Endodermal cell (in vitro differentiated cells): Measurements from ENCODE around the gene NPAS3. TPM values are rescaled to one million over a fixed set of nuclear protein-coding genes. Genes with fewer than 3 reads are reported as not detected.

Source experiments
- DNase-seq: peaks from one replicate; pipeline ENCODE4 v3.0.0-alpha.2; 2017
- H3K27ac ChIP-seq: 2 replicates; pipeline ENCODE4 v1.5.1; 2013; ENCODE audit warnings: mild to moderate bottlenecking, low read depth, low read length, moderate library complexity
- H3K27me3 ChIP-seq: 2 replicates; pipeline ENCODE4 v1.6.1; 2013; ENCODE audit warnings: mild to moderate bottlenecking, low read length, moderate library complexity; ENCODE audit not compliant: insufficient read depth, control insufficient read depth, poor library complexity, severe bottlenecking
- H3K36me3 ChIP-seq: 2 replicates; pipeline ENCODE4 v1.7.0; 2013; ENCODE audit warnings: mild to moderate bottlenecking, low read length, moderate library complexity; ENCODE audit not compliant: control insufficient read depth, insufficient read depth
- H3K4me1 ChIP-seq: one replicate; pipeline ENCODE4 v1.7.0; 2013; ENCODE audit warnings: low read length; ENCODE audit not compliant: control insufficient read depth, insufficient read depth
- H3K4me3 ChIP-seq: 2 replicates; pipeline ENCODE4 v1.5.1; 2013; ENCODE audit warnings: mild to moderate bottlenecking, low read length, moderate library complexity
- H3K9ac ChIP-seq: 2 replicates; pipeline ENCODE4 v1.6.1; 2013; ENCODE audit warnings: mild to moderate bottlenecking, low read length, moderate library complexity; ENCODE audit not compliant: poor library complexity, severe bottlenecking; ENCODE audit errors: extremely low read depth
- H3K9me3 ChIP-seq: 2 replicates; pipeline ENCODE4 v1.6.1; 2013; ENCODE audit warnings: mild to moderate bottlenecking, low read length, moderate library complexity; ENCODE audit not compliant: control insufficient read depth
- H3K27ac Mint-ChIP-seq: 2 replicates; pipeline ENCODE4 v1.8.0; 2020; ENCODE audit warnings: mixed read lengths
- H3K27me3 Mint-ChIP-seq: 2 replicates; pipeline ENCODE4 v1.8.0; 2021; ENCODE audit warnings: mild to moderate bottlenecking, mixed read lengths; ENCODE audit not compliant: insufficient read depth
- H3K36me3 Mint-ChIP-seq: 2 replicates; pipeline ENCODE4 v1.8.0; 2020; ENCODE audit warnings: low read depth, mixed read lengths
- H3K4me1 Mint-ChIP-seq: 2 replicates; pipeline ENCODE4 v1.8.0; 2020; ENCODE audit warnings: mixed read lengths
- H3K4me3 Mint-ChIP-seq: 2 replicates; pipeline ENCODE4 v1.8.0; 2020; ENCODE audit warnings: mild to moderate bottlenecking, moderate library complexity, mixed read lengths
- H3K9me3 Mint-ChIP-seq: 2 replicates; pipeline ENCODE4 v1.8.0; 2020; ENCODE audit warnings: mild to moderate bottlenecking, mixed read lengths
- WGBS, 2 experiments: methylation state at CpG; one replicate each; pipeline versions ENCODE4 v1.1.5 to v1.1.7; 2013; ENCODE audit warnings: missing lambda C conversion rate in 2 of 2, mixed read lengths in 1 of 2; ENCODE audit not compliant: insufficient coverage in 1 of 2, insufficient read length in 1 of 2; 5-methylcytosine and 5-hydroxymethylcytosine counted together
- total RNA-seq, 2 donors: library from RNA; stranded (reverse); fragmentation: NEBNext Ultra II Directional in 1 of 2; extraction: Animal tissue kit (Norgen Biotek cat#: 25700) in 1 of 2; gene quantifications; 2 replicates in 1 of 2; 3 replicates in 1 of 2; pipeline ENCODE4 v1.2.1, GENCODE V29; 2021
- TF ChIP-seq, protein P1 (sequence below): fragments of 200-600 bp; sonication (generic); conservative IDR thresholded peaks from 2 replicates; pipeline ENCODE4 v1.5.0; 2021; ENCODE audit warnings: antibody characterized with exemption, mild to moderate bottlenecking

NPAS3 gene
- total RNA-seq, 2 donors from 2014 or later = 1.4 to 1.6 TPM

DNA sequence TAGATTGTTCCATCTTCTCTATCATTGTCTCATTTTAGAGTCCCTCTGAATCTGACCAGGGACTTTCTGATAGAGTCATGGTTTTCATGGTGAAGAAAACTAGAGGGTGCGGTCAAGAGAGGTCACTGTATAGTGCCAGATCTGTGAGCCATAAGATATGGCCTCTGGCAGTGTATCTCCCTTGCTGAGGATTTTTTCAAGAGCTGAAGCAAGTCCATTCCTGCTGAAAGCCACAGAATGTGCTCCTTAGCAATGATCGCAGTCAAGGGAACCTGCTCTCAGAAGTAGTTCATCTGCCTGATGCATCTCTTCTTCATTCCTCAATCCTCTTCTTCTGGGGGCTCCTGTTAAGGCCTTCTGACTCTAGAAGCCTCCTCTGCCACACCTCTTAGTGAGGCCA, 607.0 kb downstream of the NPAS3 start:
- Histone ChIP-seq H3K27me3 (peaks cover 8% of the 10 kb centered on the region), H3K9me3 (no peaks in the 10 kb centered on the region), H3K9ac (no peak overlapping the region), H3K36me3 (no peaks in the 10 kb centered on the region), H3K4me1 (peaks cover 6% of the 10 kb centered on the region), H3K4me3 (no peak overlapping the region), H3K27ac (no peak overlapping the region)
- Mint-ChIP-seq H3K4me1 (peaks cover 2% of the 10 kb centered on the region), H3K27me3 (peaks cover 4% of the 10 kb centered on the region), H3K4me3 (no peak overlapping the region), H3K9me3 (no peaks in the 10 kb centered on the region), H3K36me3 (no peaks in the 10 kb centered on the region), H3K27ac (no peak overlapping the region)
- 91 to 95% methylated on average over 2 of the region's 2 CpGs for WGBS, 2 experiments
- DNase-seq = no peak
- TF ChIP-seq, protein P1, sequence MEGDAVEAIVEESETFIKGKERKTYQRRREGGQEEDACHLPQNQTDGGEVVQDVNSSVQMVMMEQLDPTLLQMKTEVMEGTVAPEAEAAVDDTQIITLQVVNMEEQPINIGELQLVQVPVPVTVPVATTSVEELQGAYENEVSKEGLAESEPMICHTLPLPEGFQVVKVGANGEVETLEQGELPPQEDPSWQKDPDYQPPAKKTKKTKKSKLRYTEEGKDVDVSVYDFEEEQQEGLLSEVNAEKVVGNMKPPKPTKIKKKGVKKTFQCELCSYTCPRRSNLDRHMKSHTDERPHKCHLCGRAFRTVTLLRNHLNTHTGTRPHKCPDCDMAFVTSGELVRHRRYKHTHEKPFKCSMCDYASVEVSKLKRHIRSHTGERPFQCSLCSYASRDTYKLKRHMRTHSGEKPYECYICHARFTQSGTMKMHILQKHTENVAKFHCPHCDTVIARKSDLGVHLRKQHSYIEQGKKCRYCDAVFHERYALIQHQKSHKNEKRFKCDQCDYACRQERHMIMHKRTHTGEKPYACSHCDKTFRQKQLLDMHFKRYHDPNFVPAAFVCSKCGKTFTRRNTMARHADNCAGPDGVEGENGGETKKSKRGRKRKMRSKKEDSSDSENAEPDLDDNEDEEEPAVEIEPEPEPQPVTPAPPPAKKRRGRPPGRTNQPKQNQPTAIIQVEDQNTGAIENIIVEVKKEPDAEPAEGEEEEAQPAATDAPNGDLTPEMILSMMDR = no peak

DNA sequence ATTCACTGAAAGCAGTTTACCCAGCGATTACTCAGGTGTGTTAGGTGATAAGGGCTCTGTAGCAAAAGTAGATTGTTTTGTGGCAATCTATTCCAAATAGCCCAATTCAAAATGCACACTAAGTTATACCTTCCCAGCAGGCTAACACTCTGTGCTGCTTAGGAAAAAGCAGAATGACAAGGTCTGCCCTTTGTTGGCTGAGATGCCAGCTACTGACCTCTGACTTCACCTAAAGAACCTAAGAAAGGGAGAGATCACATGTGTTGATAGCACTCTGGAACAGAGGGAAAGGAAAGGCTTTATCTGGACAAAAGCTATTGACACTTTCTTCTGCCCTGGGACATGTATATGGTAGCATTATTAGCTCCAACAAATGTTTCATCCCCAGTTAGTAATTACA, 609.9 kb downstream of the NPAS3 start:
- TF ChIP-seq, protein P1 = no peak
- peaks cover 6% of the 10 kb centered on the region for H3K4me1 ChIP-seq
- no peaks in the 10 kb centered on the region for H3K36me3 ChIP-seq
- peaks cover 8% of the 10 kb centered on the region for H3K27me3 ChIP-seq
- Mint-ChIP-seq H3K4me3 (no peak overlapping the region), H3K4me1 (no peaks in the 10 kb centered on the region), H3K9me3 (no peaks in the 10 kb centered on the region), H3K36me3 (no peaks in the 10 kb centered on the region), H3K27ac (no peak overlapping the region), H3K27me3 (peaks cover 4% of the 10 kb centered on the region)
- no CpG with 5 or more reads among the region's 1 CpG for WGBS, 2 experiments
- H3K9me3 ChIP-seq = no peaks in the 10 kb centered on the region
- no peak for DNase-seq
- no peak overlapping the region for H3K27ac ChIP-seq
- no peak overlapping the region for H3K4me3 ChIP-seq
- H3K9ac ChIP-seq = no peak overlapping the region

DNA sequence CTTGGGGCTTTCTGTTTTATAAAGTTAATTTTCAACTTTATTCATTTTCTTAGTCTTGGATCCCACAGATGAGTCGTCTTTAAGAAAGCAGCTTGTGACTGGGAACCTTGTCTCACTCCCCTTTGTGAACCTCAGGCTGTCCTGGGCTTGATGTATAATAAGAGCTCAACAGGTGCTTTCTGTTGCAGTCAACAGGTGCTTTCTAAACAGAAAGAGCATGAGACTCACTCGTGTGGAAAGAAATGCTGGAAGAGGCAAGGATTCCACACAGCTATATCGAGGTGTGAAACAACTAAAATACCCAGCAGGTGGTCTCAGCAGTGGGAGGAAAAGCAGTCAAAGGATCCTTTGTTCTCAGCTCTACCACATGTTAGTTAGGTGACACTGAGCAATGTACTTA, 613.3 kb downstream of the NPAS3 start:
- Histone ChIP-seq H3K4me3 (no peak overlapping the region), H3K27me3 (peaks cover 8% of the 10 kb centered on the region), H3K9ac (no peak overlapping the region), H3K27ac (no peak overlapping the region), H3K4me1 (peaks cover 6% of the 10 kb centered on the region), H3K36me3 (no peaks in the 10 kb centered on the region), H3K9me3 (no peaks in the 10 kb centered on the region)
- H3K27ac Mint-ChIP-seq = no peak overlapping the region
- no peaks in the 10 kb centered on the region for H3K9me3 Mint-ChIP-seq
- DNase-seq = peak; percentile 70
- TF ChIP-seq, protein P1 = no peak
- WGBS, 2 experiments = 21 to 30% methylated on average over 3 of the region's 3 CpGs
- no peak overlapping the region for H3K4me3 Mint-ChIP-seq
- no peaks in the 10 kb centered on the region for H3K36me3 Mint-ChIP-seq
- peaks cover 2% of the 10 kb centered on the region for H3K27me3 Mint-ChIP-seq
- H3K4me1 Mint-ChIP-seq = no peaks in the 10 kb centered on the region
